HepG2 (cell line): ENCODE data around the gene TMEM116. TPM values are rescaled to one million over a fixed set of nuclear protein-coding genes. Genes with fewer than 3 reads are reported as not detected.

ENCODE experiments used
- CAMTA2 ChIP-seq: sonication (generic); formaldehyde crosslinking; IDR thresholded peaks from 2 replicates; pipeline ENCODE4 v1.4.0; 2020; ENCODE audit warnings: mild to moderate bottlenecking, missing genetic modification reagents, borderline replicate concordance
- GATA4 ChIP-seq: sonication (generic); IDR thresholded peaks from 2 replicates; pipeline ENCODE4 v1.6.1; 2016; ENCODE audit warnings: antibody characterized with exemption, low read depth, borderline replicate concordance
- HNRNPH1 ChIP-seq: fragments of 200-400 bp; formaldehyde crosslinking; optimal IDR thresholded peaks from 2 replicates; pipeline ENCODE3; 2017; ENCODE audit warnings: mild to moderate bottlenecking, low read depth, low read length
- NBN ChIP-seq: fragments of 450-650 bp; conservative IDR thresholded peaks from 2 replicates; pipeline ENCODE4 v1.6.1; 2017
- NFE2 ChIP-seq: sonication (generic); formaldehyde crosslinking; IDR thresholded peaks from 2 replicates; pipeline ENCODE4 v1.4.0; 2020; ENCODE audit warnings: missing genetic modification reagents
- PPARG ChIP-seq: conservative IDR thresholded peaks from 2 replicates; pipeline ENCODE4 v1.6.1; 2016; ENCODE audit warnings: missing biosample characterization, missing genetic modification reagents
- SP1 ChIP-seq, 2 experiments: fragments of 450-650 bp in 1 of 2; sonication (generic) in 1 of 2; formaldehyde crosslinking in 1 of 2; IDR thresholded peaks; 2 replicates each; pipeline versions ENCODE4 v1.4.0 to v1.6.1; 2016 to 2020; ENCODE audit warnings: missing genetic modification reagents in 1 of 2
- ZNF737 ChIP-seq: sonication (generic); formaldehyde crosslinking; IDR thresholded peaks from 2 replicates; pipeline ENCODE4 v1.5.0; 2020; ENCODE audit warnings: missing genetic modification reagents, mild to moderate bottlenecking, borderline replicate concordance
- ZNF766 ChIP-seq: sonication (generic); formaldehyde crosslinking; IDR thresholded peaks from 2 replicates; pipeline ENCODE4 v1.5.0; 2020; ENCODE audit warnings: missing genetic modification reagents, borderline replicate concordance
- ZNF891 ChIP-seq: sonication (generic); formaldehyde crosslinking; IDR thresholded peaks from 2 replicates; pipeline ENCODE4 v1.5.0; 2020; ENCODE audit warnings: mild to moderate bottlenecking, missing genetic modification reagents
- ZSCAN21 ChIP-seq: sonication (generic); formaldehyde crosslinking; IDR thresholded peaks from 2 replicates; pipeline ENCODE4 v1.8.0; 2022; ENCODE audit warnings: mild to moderate bottlenecking, missing genetic modification reagents, moderate library complexity, borderline replicate concordance
- polyA plus RNA-seq, 8 experiments: library from polyadenylated mRNA; depleted of rRNA in 3 of 8; stranded (reverse) in 7 of 8; unstranded in 1 of 8; fragments of >200 nt; fragmentation: Illumina TruSeq in 4 of 8; extraction: Trizol in 4 of 8; gene quantifications; 2 replicates each; pipeline versions ENCODE4 v1.2.1 to v1.2.3, GENCODE V29; 2011 to 2016; ENCODE audit warnings: low read depth in 4 of 8, missing spikeins in 1 of 8, mixed read lengths in 1 of 8; ENCODE audit not compliant: insufficient read depth in 1 of 8
- total RNA-seq, 5 experiments: library from RNA; depleted of rRNA; stranded (reverse); fragments of >200 nt; fragmentation: Illumina TruSeq; extraction: Trizol; gene quantifications; 2 replicates each; pipeline ENCODE4 v1.2.3, GENCODE V29; 2016; ENCODE audit warnings: low read depth in 1 of 5
- TF ChIP-seq, protein P1 (sequence below): sonication (generic); formaldehyde crosslinking; IDR thresholded peaks from 2 replicates; pipeline ENCODE4 v1.4.0; 2020; ENCODE audit warnings: mild to moderate bottlenecking, missing genetic modification reagents
- TF ChIP-seq, protein P2 (sequence below): sonication (generic); formaldehyde crosslinking; IDR thresholded peaks from 2 replicates; pipeline ENCODE4 v1.4.0; 2020; ENCODE audit warnings: missing genetic modification reagents, borderline replicate concordance
- TF ChIP-seq, protein P3 (sequence below), 2 experiments: fragments of 450-650 bp in 1 of 2; sonication (generic) in 1 of 2; formaldehyde crosslinking; IDR thresholded peaks; 2 replicates each; pipeline versions ENCODE4 v1.5.0 to v1.8.0; 2020 to 2022; ENCODE audit warnings: mild to moderate bottlenecking in 1 of 2, missing genetic modification reagents in 1 of 2
- TF ChIP-seq, protein P4 (sequence below): IDR thresholded peaks from 2 replicates; pipeline ENCODE4 v1.6.1; 2016; ENCODE audit warnings: low read depth, missing genetic modification reagents, missing compliant biosample characterization

Gene TMEM116
- total and polyA plus RNA-seq, 2 of the 13 experiments (the other 11 are each of a cell fraction or from before 2014, with no cell fraction given): 14.0 to 17.8 TPM

DNA sequence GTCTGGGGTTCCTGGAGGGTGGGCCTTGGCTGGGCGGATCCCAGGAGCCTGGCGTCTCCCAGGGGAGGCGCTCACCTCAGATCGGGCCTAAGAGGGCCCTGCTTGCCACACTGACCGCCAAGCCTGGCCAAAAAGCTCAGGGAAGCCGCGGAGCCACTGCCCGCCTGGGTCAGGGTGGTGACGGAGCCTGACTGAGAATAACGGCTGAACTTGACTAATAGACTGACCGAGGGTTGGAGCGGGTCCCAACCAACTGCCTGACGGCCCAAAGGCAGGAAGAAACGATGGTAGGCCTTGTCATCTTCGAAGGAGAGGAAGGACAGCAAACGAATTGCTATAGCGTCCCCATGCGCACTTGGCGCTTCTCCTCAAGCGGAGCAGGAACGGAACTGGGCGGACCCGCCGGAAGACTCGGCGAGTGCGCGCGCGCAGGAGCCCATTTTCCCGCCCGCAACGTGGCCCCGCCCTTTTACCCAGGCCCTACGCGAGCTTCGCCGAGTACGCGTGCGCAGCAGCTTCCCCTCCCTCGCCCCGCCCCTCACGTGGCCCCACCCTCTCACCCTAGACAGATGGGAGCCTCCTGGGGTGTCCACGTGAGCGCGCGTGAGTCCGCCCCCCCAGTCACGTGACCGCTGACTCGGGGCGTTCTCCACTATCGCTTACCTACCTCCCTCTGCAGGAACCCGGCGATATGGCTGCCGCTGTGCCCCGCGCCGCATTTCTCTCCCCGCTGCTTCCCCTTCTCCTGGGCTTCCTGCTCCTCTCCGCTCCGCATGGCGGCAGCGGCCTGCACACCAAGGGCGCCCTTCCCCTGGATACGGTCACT, at the start of gene TMEM116, which contains the start of gene ERP29 (continued):
- TF ChIP-seq, protein P1, sequence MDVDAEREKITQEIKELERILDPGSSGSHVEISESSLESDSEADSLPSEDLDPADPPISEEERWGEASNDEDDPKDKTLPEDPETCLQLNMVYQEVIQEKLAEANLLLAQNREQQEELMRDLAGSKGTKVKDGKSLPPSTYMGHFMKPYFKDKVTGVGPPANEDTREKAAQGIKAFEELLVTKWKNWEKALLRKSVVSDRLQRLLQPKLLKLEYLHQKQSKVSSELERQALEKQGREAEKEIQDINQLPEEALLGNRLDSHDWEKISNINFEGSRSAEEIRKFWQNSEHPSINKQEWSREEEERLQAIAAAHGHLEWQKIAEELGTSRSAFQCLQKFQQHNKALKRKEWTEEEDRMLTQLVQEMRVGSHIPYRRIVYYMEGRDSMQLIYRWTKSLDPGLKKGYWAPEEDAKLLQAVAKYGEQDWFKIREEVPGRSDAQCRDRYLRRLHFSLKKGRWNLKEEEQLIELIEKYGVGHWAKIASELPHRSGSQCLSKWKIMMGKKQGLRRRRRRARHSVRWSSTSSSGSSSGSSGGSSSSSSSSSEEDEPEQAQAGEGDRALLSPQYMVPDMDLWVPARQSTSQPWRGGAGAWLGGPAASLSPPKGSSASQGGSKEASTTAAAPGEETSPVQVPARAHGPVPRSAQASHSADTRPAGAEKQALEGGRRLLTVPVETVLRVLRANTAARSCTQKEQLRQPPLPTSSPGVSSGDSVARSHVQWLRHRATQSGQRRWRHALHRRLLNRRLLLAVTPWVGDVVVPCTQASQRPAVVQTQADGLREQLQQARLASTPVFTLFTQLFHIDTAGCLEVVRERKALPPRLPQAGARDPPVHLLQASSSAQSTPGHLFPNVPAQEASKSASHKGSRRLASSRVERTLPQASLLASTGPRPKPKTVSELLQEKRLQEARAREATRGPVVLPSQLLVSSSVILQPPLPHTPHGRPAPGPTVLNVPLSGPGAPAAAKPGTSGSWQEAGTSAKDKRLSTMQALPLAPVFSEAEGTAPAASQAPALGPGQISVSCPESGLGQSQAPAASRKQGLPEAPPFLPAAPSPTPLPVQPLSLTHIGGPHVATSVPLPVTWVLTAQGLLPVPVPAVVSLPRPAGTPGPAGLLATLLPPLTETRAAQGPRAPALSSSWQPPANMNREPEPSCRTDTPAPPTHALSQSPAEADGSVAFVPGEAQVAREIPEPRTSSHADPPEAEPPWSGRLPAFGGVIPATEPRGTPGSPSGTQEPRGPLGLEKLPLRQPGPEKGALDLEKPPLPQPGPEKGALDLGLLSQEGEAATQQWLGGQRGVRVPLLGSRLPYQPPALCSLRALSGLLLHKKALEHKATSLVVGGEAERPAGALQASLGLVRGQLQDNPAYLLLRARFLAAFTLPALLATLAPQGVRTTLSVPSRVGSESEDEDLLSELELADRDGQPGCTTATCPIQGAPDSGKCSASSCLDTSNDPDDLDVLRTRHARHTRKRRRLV: no peak
- TF ChIP-seq SP1 (IDR thresholded peaks at IDR 0.05) (no peak), SP1 (CRISPR knock-in tag; IDR thresholded peaks at IDR 0.05) (no peak; the same call in none of the 2 replicates), NBN (no peak), ZNF766 (CRISPR knock-in tag) (peak; percentile 88; the same call in 1 of the 2 replicates), CAMTA2 (CRISPR knock-in tag) (no peak), ZSCAN21 (CRISPR knock-in tag) (peak; percentile 73), ZNF891 (CRISPR knock-in tag) (peak; percentile 85), HNRNPH1 (no peak), ZNF737 (0 out of 2 replicates have a peak, but pooled peaks have one; percentile 82), NFE2 (CRISPR knock-in tag) (no peak), PPARG (peak; percentile 48; the same call in 1 of the 2 replicates), GATA4 (peak; percentile 37; the same call in 1 of the 2 replicates)
- TF ChIP-seq, protein P2, sequence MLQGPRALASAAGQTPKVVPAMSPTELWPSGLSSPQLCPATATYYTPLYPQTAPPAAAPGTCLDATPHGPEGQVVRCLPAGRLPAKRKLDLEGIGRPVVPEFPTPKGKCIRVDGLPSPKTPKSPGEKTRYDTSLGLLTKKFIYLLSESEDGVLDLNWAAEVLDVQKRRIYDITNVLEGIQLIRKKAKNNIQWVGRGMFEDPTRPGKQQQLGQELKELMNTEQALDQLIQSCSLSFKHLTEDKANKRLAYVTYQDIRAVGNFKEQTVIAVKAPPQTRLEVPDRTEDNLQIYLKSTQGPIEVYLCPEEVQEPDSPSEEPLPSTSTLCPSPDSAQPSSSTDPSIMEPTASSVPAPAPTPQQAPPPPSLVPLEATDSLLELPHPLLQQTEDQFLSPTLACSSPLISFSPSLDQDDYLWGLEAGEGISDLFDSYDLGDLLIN: peak; percentile 94; the same call in 1 of the 2 replicates
- TF ChIP-seq, protein P3, sequence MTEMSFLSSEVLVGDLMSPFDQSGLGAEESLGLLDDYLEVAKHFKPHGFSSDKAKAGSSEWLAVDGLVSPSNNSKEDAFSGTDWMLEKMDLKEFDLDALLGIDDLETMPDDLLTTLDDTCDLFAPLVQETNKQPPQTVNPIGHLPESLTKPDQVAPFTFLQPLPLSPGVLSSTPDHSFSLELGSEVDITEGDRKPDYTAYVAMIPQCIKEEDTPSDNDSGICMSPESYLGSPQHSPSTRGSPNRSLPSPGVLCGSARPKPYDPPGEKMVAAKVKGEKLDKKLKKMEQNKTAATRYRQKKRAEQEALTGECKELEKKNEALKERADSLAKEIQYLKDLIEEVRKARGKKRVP (CRISPR knock-in tag; IDR thresholded peaks at IDR 0.05): peak in 1 of 2 experiments; percentile 14; a peak in 1 of 4 replicates
- TF ChIP-seq, protein P4, sequence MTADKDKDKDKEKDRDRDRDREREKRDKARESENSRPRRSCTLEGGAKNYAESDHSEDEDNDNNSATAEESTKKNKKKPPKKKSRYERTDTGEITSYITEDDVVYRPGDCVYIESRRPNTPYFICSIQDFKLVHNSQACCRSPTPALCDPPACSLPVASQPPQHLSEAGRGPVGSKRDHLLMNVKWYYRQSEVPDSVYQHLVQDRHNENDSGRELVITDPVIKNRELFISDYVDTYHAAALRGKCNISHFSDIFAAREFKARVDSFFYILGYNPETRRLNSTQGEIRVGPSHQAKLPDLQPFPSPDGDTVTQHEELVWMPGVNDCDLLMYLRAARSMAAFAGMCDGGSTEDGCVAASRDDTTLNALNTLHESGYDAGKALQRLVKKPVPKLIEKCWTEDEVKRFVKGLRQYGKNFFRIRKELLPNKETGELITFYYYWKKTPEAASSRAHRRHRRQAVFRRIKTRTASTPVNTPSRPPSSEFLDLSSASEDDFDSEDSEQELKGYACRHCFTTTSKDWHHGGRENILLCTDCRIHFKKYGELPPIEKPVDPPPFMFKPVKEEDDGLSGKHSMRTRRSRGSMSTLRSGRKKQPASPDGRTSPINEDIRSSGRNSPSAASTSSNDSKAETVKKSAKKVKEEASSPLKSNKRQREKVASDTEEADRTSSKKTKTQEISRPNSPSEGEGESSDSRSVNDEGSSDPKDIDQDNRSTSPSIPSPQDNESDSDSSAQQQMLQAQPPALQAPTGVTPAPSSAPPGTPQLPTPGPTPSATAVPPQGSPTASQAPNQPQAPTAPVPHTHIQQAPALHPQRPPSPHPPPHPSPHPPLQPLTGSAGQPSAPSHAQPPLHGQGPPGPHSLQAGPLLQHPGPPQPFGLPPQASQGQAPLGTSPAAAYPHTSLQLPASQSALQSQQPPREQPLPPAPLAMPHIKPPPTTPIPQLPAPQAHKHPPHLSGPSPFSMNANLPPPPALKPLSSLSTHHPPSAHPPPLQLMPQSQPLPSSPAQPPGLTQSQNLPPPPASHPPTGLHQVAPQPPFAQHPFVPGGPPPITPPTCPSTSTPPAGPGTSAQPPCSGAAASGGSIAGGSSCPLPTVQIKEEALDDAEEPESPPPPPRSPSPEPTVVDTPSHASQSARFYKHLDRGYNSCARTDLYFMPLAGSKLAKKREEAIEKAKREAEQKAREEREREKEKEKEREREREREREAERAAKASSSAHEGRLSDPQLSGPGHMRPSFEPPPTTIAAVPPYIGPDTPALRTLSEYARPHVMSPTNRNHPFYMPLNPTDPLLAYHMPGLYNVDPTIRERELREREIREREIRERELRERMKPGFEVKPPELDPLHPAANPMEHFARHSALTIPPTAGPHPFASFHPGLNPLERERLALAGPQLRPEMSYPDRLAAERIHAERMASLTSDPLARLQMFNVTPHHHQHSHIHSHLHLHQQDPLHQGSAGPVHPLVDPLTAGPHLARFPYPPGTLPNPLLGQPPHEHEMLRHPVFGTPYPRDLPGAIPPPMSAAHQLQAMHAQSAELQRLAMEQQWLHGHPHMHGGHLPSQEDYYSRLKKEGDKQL (CRISPR knock-in tag): peak; percentile 50; the same call in 1 of the 2 replicates
